GM21447 (cell line): ENCODE results near the gene IFNL1.
"Not testable (repeated sequence)": the region's sequence is repeated elsewhere in the genome, so short reads cannot be mapped to it uniquely, and the experiment has no call there.

Source experiments
- ATAC-seq: cut with Tn5 transposase; IDR thresholded peaks from one replicate; pipeline ENCODE4 v1.9.1; 2021; ENCODE audit not compliant: unreplicated experiment

Gene IFNL1

GRCh38 chr19:39296055-39296645 lies at the start of gene IFNL1:
TSS of gene IFNL1 (plus strand) at chr19:39296407. CDS start at chr19:39296422, 15 bp downstream.
- no peak for ATAC-seq

GRCh38 chr19:39246951-39247669 lies 49.1 kb upstream of the IFNL1 start:
- ATAC-seq, result no peak

GRCh38 chr19:39247701-39248664 lies 48.2 kb upstream of the IFNL1 start:
- no peak for ATAC-seq

GRCh38 chr19:39248806-39249205 lies 47.4 kb upstream of the IFNL1 start, which contains the start of gene IFNL4:
TSS of gene IFNL4 (minus strand) at chr19:39248856.
- ATAC-seq, result no peak

GRCh38 chr19:39251081-39251480 lies 45.1 kb upstream of the IFNL1 start:
- no peak for ATAC-seq

- ATAC-seq, result no peak
These were observed 44.4 kb upstream of the IFNL1 start for GRCh38 chr19:39251846-39252245.

GRCh38 chr19:39252458-39252857 lies 43.7 kb upstream of the IFNL1 start:
- no peak for ATAC-seq

GRCh38 chr19:39253374-39254149 lies 42.6 kb upstream of the IFNL1 start:
- ATAC-seq, result no peak

GRCh38 chr19:39254531-39255345 lies 41.5 kb upstream of the IFNL1 start:
- ATAC-seq, result no peak

GRCh38 chr19:39257227-39257626 lies 39.0 kb upstream of the IFNL1 start:
- no peak for ATAC-seq

GRCh38 chr19:39261704-39262103 lies 34.5 kb upstream of the IFNL1 start:
- ATAC-seq, result no peak

GRCh38 chr19:39262496-39262895 lies 33.7 kb upstream of the IFNL1 start:
- no peak for ATAC-seq

GRCh38 chr19:39263912-39264305 lies 32.3 kb upstream of the IFNL1 start:
- no peak for ATAC-seq

GRCh38 chr19:39264306-39265290 lies 31.6 kb upstream of the IFNL1 start:
- no peak for ATAC-seq

- no peak for ATAC-seq
These were observed 30.8 kb upstream of the IFNL1 start for GRCh38 chr19:39265321-39265916.

- ATAC-seq, result not testable (repeated sequence)
These were observed 28.1 kb upstream of the IFNL1 start, which contains the start of gene IFNL2 for GRCh38 chr19:39268085-39268484. TSS of gene IFNL2 (plus strand) at chr19:39268396. CDS start at chr19:39268569, 173 bp downstream.

GRCh38 chr19:39268531-39269223 lies 27.5 kb upstream of the IFNL1 start:
- not testable (repeated sequence) for ATAC-seq

GRCh38 chr19:39269369-39269768 lies 26.8 kb upstream of the IFNL1 start:
- ATAC-seq, result not testable (repeated sequence)
